GM11168 (cell line): ENCODE data around the gene WIPF2.

Source experiments
- in situ Hi-C: fragments of 300-500 bp; cut with MboI; formaldehyde crosslinking; loops from one replicate; pipeline ENCODE4 v1.12.0; 2022; ENCODE audit warnings: low sequenced_read_pairs; ENCODE audit not compliant: unreplicated experiment

Gene WIPF2

GRCh38 chr17:40290629-40291280 is 71.7 kb downstream of the WIPF2 start:
- in situ Hi-C loops, result loop anchor here (10.0 kb wide), 1 partner anchor 124 kb away; the partner anchor contains the start of gene TOP2A

- in situ Hi-C loops, result loop anchor here (10.0 kb wide), 1 partner anchor 124 kb away; the partner anchor contains the start of gene TOP2A
These were observed 72.2 kb downstream of the WIPF2 start for GRCh38 chr17:40291281-40291664.

- in situ Hi-C loops, result loop anchor here (10.0 kb wide), 1 partner anchor 121 kb away; the partner anchor contains the start of gene TOP2A
These were observed 74.3 kb downstream of the WIPF2 start for GRCh38 chr17:40293363-40293762.

- in situ Hi-C loops, result loop anchor here (10.0 kb wide), 1 partner anchor 119 kb away; the partner anchor contains the start of gene TOP2A
These were observed 76.7 kb downstream of the WIPF2 start for GRCh38 chr17:40295488-40296436.

- in situ Hi-C loops, result loop anchor here (10.0 kb wide), 1 partner anchor 117 kb away; the partner anchor contains the start of gene TOP2A
These were observed 78.4 kb downstream of the WIPF2 start for GRCh38 chr17:40297511-40297910.

- in situ Hi-C loops, result loop anchor here (10.0 kb wide), 1 partner anchor 116 kb away; the partner anchor contains the start of gene TOP2A
These were observed 79.6 kb downstream of the WIPF2 start for GRCh38 chr17:40298726-40299125.

GRCh38 chr17:40299159-40299757 is 80.2 kb downstream of the WIPF2 start:
- in situ Hi-C loops, result loop anchor here (10.0 kb wide), 1 partner anchor 116 kb away; the partner anchor contains the start of gene TOP2A

- in situ Hi-C loops, result loop anchor here (10.0 kb wide), 1 partner anchor 53 kb away; no protein-coding TSS in a partner anchor
These were observed 82.2 kb downstream of the WIPF2 start for GRCh38 chr17:40301315-40301714.

- in situ Hi-C loops, result loop anchor here (10.0 kb wide), 1 partner anchor 52 kb away; no protein-coding TSS in a partner anchor
These were observed 84.0 kb downstream of the WIPF2 start for GRCh38 chr17:40303009-40303657.

GRCh38 chr17:40303708-40304551 is 84.8 kb downstream of the WIPF2 start:
- in situ Hi-C loops, result loop anchor here (10.0 kb wide), 1 partner anchor 51 kb away; no protein-coding TSS in a partner anchor

- in situ Hi-C loops, result loop anchor here (10.0 kb wide), 1 partner anchor 50 kb away; no protein-coding TSS in a partner anchor
These were observed 85.4 kb downstream of the WIPF2 start for GRCh38 chr17:40304552-40304863.

- in situ Hi-C loops, result loop anchor here (10.0 kb wide), 1 partner anchor 50 kb away; no protein-coding TSS in a partner anchor
These were observed 85.8 kb downstream of the WIPF2 start for GRCh38 chr17:40304866-40305265.

GRCh38 chr17:40306395-40306794 is 87.3 kb downstream of the WIPF2 start:
- in situ Hi-C loops, result loop anchor here (10.0 kb wide), 1 partner anchor 48 kb away; no protein-coding TSS in a partner anchor

- in situ Hi-C loops, result loop anchor here (10.0 kb wide), 1 partner anchor 48 kb away; no protein-coding TSS in a partner anchor
These were observed 88.1 kb downstream of the WIPF2 start for GRCh38 chr17:40307001-40307730.

- in situ Hi-C loops, result loop anchor here (10.0 kb wide), 1 partner anchor 47 kb away; no protein-coding TSS in a partner anchor
These were observed 88.7 kb downstream of the WIPF2 start for GRCh38 chr17:40307740-40308239.

- in situ Hi-C loops, result loop anchor here (10.0 kb wide), 1 partner anchor 46 kb away; no protein-coding TSS in a partner anchor
These were observed 90.2 kb downstream of the WIPF2 start, which contains the start of gene RARA for GRCh38 chr17:40309031-40309948. Gene RARA, plus strand, starts transcription at chr17:40309180. Its CDS starts 22,039 bp downstream, at chr17:40331219.
